Tibial nerve (tissue), 4 donors: Measurements from ENCODE around the gene CNTF. TPM values are rescaled to one million over a fixed set of nuclear protein-coding genes. Genes with fewer than 3 reads are reported as not detected.

ENCODE experiments used
- DNase-seq, 2 donors: peaks; one replicate each; pipeline ENCODE4 v3.0.0-alpha.2; 2019; ENCODE audit warnings: low spot score in 2 of 2
- H3K27ac ChIP-seq, 4 donors: fragments of 200-600 bp; sonication (generic) in 3 of 4; one replicate each; pipeline ENCODE4 v1.5.1; 2017 to 2019; ENCODE audit warnings: mild to moderate bottlenecking in 1 of 4
- H3K27me3 ChIP-seq, 2 donors: fragments of 200-600 bp; sonication (generic) in 1 of 2; one replicate each; pipeline versions ENCODE4 v1.5.1 to v1.6.0; 2017 to 2019
- H3K36me3 ChIP-seq, 3 donors: fragments of 200-600 bp; sonication (generic); one replicate each; pipeline ENCODE4 v1.5.1; 2018 to 2019
- H3K4me1 ChIP-seq, 4 donors: fragments of 200-600 bp; sonication (generic) in 3 of 4; one replicate each; pipeline ENCODE4 v1.5.1; 2017 to 2019
- H3K4me3 ChIP-seq, 4 donors: fragments of 200-600 bp; sonication (generic) in 3 of 4; one replicate each; pipeline ENCODE4 v1.5.1; 2017 to 2019; ENCODE audit warnings: mild to moderate bottlenecking in 1 of 4, moderate library complexity in 1 of 4
- H3K9me3 ChIP-seq, 4 donors: fragments of 200-600 bp; sonication (generic) in 3 of 4; one replicate each; pipeline ENCODE4 v1.5.1; 2017 to 2019
- CTCF ChIP-seq, 5 experiments: fragments of 200-600 bp in 3 of 5; fragments of 450-650 bp in 2 of 5; sonication (generic) in 3 of 5; IDR thresholded peaks; one replicate each; pipeline ENCODE4 v1.5.1; 2016 to 2019; ENCODE audit warnings: antibody characterized with exemption in 5 of 5, mild to moderate bottlenecking in 3 of 5, moderate library complexity in 2 of 5
- EP300 ChIP-seq, 2 donors: sonication (generic); formaldehyde crosslinking; IDR thresholded peaks; one replicate each; pipeline ENCODE4 v1.6.1; 2017; ENCODE audit warnings: antibody characterized with exemption in 2 of 2, mild to moderate bottlenecking in 1 of 2
- POLR2A ChIP-seq, 2 donors: fragments of 450-650 bp; IDR thresholded peaks; one replicate each; pipeline ENCODE4 v1.6.1; 2017; ENCODE audit warnings: antibody characterized with exemption in 2 of 2, mild to moderate bottlenecking in 2 of 2, moderate library complexity in 2 of 2
- WGBS, 2 donors: methylation state at CpG; one replicate each; pipeline ENCODE4 v1.1.5; 2018; 5-methylcytosine and 5-hydroxymethylcytosine counted together
- total RNA-seq, 4 donors: library from RNA; depleted of rRNA; stranded (reverse); fragments of >200 nt; gene quantifications; one replicate each; pipeline ENCODE4 v1.1.0, GENCODE V29; 2016

CNTF gene
- total RNA-seq, 4 donors from 2014 or later, result 53.7 to 342 (median 305) TPM

GRCh38 chr11:58616594-58616993 lies 5.9 kb upstream of the CNTF start:
- TF ChIP-seq CTCF (IDR thresholded peaks at IDR 0.05) (no peak), POLR2A (IDR thresholded peaks at IDR 0.05) (no peak), EP300 (IDR thresholded peaks at IDR 0.05) (no peak)
- Histone ChIP-seq H3K27ac (peak overlapping the region in 3 of 4 donors; percentile 12 to 69 (median 32)), H3K4me3 (no peak overlapping the region), H3K27me3 (no peaks in the 10 kb centered on the region), H3K4me1 (peaks cover 0 to 37% (median 2%) of the 10 kb centered on the region in 4 donors), H3K36me3 (peaks cover 9 to 92% (median 17%) of the 10 kb centered on the region in 3 donors), H3K9me3 (no peaks in the 10 kb centered on the region)
- WGBS, 2 donors, result 50 to 63% methylated on average over 4 of the region's 4 CpGs
- DNase-seq, result peak in 1 of 2 donors; percentile 46

GRCh38 chr11:58617976-58618557 lies 4.4 kb upstream of the CNTF start:
- TF ChIP-seq EP300 (IDR thresholded peaks at IDR 0.05), result no peak
- Histone ChIP-seq H3K9me3 (no peaks in the 10 kb centered on the region), H3K36me3 (peaks cover 6 to 85% (median 15%) of the 10 kb centered on the region in 3 donors)

GRCh38 chr11:58621586-58622262 lies 741 bp upstream of the CNTF start:
- Histone ChIP-seq H3K36me3 (peaks cover 3 to 74% (median 9%) of the 10 kb centered on the region in 3 donors), H3K9me3 (no peaks in the 10 kb centered on the region), H3K27ac (peak overlapping the region in 2 of 4 donors; percentile 44 to 50), H3K4me1 (peaks cover 0 to 32% (median 2%) of the 10 kb centered on the region in 4 donors), H3K27me3 (no peaks in the 10 kb centered on the region), H3K4me3 (no peak overlapping the region)
- TF ChIP-seq EP300 (IDR thresholded peaks at IDR 0.05) (no peak), CTCF (IDR thresholded peaks at IDR 0.05) (no peak), POLR2A (IDR thresholded peaks at IDR 0.05) (no peak)
- 75 to 76% methylated on average over 4 of the region's 4 CpGs for WGBS, 2 donors
- no peak for DNase-seq

More at GRCh38 chr11:58617976-58618557, 4.4 kb upstream of the CNTF start:
- Histone ChIP-seq H3K4me3 (no peak overlapping the region), H3K27me3 (no peaks in the 10 kb centered on the region), H3K27ac (peak overlapping the region in 2 of 4 donors; percentile 15 to 69), H3K4me1 (peaks cover 0 to 39% (median 2%) of the 10 kb centered on the region in 4 donors)
- DNase-seq, result no peak
- WGBS, 2 donors, result 74 to 79% methylated on average over 4 of the region's 4 CpGs

GRCh38 chr11:58625086-58625485 lies 2.6 kb downstream of the CNTF start:
- WGBS, 2 donors, result 92 to 95% methylated on average over 4 of the region's 4 CpGs

More at GRCh38 chr11:58625086-58625485, 2.6 kb downstream of the CNTF start:
- H3K9me3 ChIP-seq, result no peaks in the 10 kb centered on the region
- TF ChIP-seq EP300 (IDR thresholded peaks at IDR 0.05) (no peak), POLR2A (IDR thresholded peaks at IDR 0.05) (no peak), CTCF (IDR thresholded peaks at IDR 0.05) (no peak)
- H3K27ac ChIP-seq, result peak overlapping the region in 2 of 4 donors; percentile 42 to 74
- H3K27me3 ChIP-seq, result no peaks in the 10 kb centered on the region
- no peak for DNase-seq
- H3K4me3 ChIP-seq, result peak overlapping the region in 2 of 4 donors; percentile 2 to 37
- peaks cover 0 to 27% (median 4%) of the 10 kb centered on the region in 4 donors for H3K4me1 ChIP-seq
- H3K36me3 ChIP-seq, result peaks cover 0 to 40% (median 0%) of the 10 kb centered on the region in 3 donors
